GM19324 (cell line): ENCODE measurements around the gene IPO7.
A peak's percentile ranks its signal among the peaks of the same experiment; 100 is the strongest.
"Not testable (repeated sequence)": the region's sequence is repeated elsewhere in the genome, so short reads cannot be mapped to it uniquely, and the experiment has no call there.

ENCODE experiments used
- ATAC-seq: cut with Tn5 transposase; IDR thresholded peaks from one replicate; pipeline ENCODE4 v1.9.1; 2021; ENCODE audit warnings: mild to moderate bottlenecking, moderate library complexity; ENCODE audit not compliant: unreplicated experiment, low FRiP score

The IPO7 gene

DNA sequence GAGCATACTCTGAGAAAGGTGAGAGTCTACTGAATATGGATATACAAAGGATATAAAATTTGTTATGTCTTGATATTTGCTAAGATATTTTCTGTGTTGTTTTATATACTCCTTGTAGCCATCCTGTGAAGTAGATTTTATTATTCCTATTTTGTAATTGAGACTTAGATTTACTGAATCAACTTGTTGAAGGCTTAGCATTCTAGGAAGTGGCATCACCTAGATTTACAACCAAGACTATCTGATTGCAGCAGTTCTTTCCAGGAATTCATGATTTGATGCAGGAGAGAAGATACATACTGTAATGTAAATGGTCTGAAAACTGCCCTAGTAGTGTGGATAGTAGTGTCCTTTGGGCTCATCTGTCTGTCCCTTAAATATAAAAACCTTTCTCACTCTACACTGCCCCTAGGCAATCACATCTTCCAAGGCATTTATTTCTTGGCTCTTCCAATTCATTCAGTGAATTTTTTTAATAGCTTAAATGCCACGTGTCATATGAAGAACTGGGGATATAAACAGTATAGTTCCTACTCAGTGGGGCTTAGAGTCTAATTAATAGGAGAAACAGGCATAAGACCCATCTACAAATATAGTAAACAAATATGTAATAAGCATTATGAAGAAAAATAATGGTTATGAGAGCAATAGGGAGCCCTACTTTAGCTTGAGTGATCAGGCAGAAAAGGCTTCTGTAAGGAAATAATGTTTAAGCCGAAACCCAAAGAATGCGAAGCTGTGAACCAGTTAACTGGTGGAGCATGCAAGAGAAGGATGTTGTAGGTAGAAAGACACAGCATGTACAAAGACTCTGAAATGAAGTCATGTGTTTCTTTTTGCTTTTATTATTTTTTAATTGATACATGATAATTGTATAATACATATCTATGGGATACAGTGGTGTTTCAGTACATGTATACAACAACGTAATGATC, 13.6 kb downstream of the IPO7 start:
- no peak for ATAC-seq

DNA sequence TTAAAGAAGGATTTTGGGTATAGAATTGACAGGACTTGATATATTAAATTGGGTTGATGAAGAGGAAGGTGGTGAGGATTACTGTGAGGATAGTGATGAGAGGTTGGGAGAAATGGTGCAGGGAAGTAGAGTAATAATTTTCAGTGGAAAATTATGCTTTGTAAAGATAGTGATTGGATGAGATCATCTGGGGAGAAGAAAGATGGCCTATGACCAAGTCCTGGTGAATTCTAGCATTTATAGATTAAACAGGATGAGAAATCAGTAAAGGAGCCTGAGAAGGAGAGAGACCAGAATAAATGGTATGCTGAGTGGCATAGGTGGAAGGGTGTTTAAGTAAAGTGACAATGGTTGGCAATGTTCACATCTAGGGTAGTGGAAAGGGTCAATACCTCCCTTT, 15.0 kb downstream of the IPO7 start:
- no peak for ATAC-seq

- ATAC-seq: not testable (repeated sequence)
These were observed 17.4 kb downstream of the IPO7 start for GRCh38 chr11:9401884-9402283.

DNA sequence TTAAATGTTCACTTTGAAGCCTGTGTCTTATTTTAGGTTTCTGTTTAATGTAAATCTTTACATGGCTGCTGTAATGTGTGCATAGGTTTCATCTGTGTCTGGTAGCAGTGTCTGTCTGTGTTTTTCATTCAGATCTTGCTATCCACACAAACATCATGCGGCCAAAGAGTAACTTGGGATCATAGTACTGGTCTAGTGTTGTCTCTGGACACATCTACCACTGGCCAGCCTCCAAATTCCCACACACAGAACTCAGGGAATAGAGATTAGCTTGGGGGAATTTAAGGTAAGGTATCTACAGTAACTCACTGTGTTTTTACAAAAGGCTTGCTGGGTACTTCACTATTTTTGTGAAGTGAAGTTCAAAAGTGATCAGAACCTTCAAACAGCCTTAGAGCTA, 44.3 kb downstream of the IPO7 start:
- no peak for ATAC-seq

- ATAC-seq: no peak
These were observed 54.2 kb downstream of the IPO7 start for GRCh38 chr11:9438611-9439010.

- no peak for ATAC-seq
These were observed 61.8 kb downstream of the IPO7 start for GRCh38 chr11:9446230-9446629.

DNA sequence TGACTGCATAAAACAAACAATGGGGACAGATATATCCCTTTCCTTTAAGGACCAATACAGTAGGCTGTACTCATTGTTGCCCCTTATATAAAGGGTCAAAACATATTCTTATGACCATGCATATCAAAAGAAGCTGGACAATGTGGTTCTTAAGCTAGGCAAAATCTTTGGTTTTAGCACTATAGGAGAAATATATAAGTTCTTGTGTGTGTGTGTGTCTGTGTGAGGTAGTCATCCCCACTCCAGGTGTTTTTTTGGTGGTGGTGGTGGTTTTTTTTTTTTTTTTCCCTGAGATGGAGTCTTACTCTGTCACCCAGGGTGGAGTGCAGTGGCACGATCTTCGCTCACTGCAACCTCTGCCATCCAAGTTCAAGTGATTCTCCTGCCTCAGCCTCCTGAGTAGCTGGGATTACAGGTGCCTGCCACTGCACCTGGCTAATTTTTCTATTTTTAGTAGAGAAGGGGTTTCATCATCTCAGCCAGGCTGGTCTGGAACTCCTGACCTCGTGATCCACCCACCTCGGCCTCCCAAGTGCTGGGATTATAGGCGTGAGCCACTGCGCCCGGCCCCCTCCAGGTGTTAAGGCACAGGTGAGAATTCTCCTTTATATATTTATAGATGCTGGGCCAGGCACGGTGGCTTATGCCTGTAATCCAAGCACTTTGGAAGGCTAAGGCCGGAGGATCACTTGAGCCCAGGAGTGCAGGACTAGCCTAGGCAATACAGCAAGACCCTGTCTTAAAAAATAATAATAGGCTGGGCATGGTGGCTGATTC, 64.3 kb downstream of the IPO7 start:
- ATAC-seq: no peak

DNA sequence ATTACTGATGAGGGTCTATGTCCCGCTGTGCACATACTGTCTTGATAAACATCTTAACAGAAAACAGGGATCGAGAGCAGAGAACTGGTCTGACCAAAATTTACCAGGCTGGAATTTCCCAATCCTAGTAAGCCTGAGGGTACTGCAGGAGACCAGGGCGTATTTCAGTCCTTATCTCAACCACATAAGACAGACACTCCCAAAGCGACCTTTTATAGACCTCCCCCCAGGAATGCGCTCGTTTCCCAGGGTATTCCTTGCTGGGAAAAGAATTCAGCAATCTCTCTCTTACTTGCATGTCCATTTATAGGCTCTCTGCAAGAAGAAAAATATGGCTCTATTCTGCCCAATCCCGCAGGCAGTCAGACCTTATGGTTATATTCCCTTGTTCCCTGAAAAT, 67.6 kb downstream of the IPO7 start:
- ATAC-seq: not testable (repeated sequence)

DNA sequence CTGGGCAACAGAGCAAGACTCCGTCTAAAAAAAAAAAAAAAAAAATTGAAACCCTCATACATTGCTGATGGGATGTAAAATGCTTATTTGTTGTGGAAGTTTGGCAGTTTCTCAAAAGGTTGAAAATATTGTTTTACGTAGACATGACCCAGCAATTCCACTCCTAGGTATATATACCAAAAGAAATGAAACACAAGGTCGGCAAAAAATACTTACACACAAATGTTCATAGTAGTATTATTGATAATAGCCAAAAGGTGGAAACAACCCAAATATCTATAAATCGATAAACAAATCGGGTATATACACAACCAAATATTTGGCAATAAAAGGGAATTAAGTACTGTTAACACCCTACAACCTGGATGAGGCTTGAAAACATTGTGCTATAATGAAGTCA, 71.3 kb downstream of the IPO7 start:
- no peak for ATAC-seq

DNA sequence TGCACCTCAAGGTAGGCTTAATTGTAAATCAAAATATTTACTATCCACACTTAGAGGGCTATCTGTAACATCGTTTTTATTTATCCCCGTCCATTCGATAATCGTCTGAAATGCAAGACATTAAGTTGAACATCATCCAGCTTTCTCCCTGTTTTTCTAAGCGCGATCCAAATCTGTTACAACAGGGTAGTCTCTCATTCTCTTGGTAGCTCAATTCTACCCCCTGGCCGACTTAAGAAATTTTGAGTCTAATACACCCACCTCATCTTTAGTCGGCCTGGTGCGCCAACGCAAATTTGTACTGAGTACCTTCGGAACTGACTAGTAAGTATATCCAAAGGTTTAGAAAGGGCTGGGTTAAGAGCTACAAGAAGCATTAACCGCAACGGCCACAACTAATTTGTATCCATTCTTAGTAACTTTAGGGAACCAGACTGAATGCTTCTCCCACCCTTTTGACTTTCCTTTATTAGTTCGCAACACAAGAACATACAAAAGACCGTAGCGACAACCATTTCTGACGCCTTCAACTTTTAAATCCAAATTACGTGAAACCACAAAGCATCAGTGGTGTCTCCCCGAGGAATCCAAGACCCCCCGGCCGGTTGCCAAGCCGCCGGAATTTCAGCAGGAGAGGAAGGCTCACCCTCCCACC, 75.3 kb downstream of the IPO7 start:
- ATAC-seq: no peak

GRCh38 chr11:9460322-9461062, 76.0 kb downstream of the IPO7 start, which contains the start of gene ZNF143:
TSS of gene ZNF143 (plus strand) at chr11:9461012. CDS start at chr11:9471309, 10,297 bp downstream.
- ATAC-seq: peak; percentile 92

GRCh38 chr11:9461063-9461759, 76.8 kb downstream of the IPO7 start:
- ATAC-seq: peak; percentile 61

GRCh38 chr11:9461760-9462134, 77.3 kb downstream of the IPO7 start:
- ATAC-seq: no peak

DNA sequence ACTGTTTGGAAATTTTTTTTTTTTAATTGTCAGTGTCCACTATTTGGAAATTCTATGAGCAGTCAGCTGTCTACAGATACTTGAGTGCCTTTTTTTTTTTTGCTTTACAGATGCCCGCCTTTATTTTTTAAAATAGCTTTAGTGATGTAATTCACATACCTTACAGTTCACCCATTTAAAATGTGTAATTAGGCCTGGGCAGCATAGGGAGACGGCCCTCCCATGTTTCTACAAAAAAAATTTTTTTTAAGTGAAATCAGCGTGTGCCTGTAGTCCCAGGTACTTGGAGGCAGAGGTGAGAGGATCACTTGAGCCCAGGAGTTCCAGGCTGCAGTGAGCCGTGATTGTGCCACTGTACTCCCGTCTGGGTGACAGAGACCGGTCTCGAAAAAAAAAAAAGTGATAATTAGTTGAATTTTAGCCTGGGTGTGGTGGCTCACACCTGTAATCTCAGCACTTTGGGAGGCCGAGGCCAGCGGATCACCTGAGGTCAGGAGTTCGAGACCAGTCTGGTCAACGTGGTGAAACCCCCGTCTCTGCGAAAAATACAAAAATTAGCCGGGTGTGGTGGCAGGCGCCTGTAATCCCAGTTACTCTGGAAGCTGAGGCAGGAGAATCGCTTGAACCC, 77.8 kb downstream of the IPO7 start:
- ATAC-seq: no peak

DNA sequence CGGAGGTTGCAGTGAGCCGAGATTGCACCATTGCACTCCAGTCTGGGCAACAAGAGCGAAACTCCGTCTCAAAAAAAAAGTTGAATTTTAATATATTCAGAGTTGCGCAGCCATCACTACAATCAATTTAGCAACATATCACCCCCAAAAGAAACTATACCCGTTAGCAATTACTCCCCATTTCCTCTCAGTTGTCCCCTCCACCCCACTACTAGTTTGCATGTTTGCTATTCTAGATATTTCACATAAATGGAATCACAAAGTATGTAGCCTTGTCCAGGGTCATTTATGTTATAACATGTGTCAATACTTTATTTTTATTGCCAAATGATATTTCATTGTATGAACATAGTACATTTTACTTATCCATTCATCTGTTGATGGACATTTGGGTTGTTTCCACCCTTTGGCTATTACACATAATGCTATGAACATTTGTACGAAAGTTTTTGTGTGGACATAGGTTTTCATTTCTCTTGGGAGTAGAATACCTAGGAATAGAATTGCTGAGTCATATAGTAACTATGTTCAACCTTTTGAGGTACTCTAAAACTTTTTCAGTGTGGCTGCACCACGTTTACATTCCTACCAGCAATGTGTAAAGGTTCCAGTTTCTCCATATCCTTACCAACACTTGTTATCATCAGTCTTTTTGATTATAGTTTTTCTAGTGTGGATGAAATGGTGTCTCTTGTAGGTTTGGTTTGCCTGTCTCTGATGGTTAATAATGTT, 78.5 kb downstream of the IPO7 start:
- no peak for ATAC-seq

- no peak for ATAC-seq
These were observed 86.3 kb downstream of the IPO7 start for GRCh38 chr11:9470765-9471164.

DNA sequence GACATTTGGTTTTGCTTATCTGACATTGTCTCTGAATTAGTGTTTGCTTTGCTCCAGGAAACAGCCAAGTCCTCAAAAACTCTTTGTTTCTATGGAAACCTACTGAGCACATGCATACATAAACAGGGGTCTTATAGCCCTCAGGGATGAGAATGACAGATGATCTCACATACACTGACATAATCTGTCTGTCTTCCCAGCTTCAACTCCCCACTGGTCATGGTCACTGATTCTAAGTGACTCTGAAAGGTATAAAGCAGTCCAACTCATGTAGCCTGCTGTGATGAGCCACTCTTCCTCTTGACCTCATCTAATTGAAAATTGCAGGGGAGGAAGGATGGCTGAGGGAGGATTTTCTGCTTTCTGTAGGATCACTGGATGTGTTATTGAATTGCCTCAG, 89.0 kb downstream of the IPO7 start:
- no peak for ATAC-seq

- no peak for ATAC-seq
These were observed 95.4 kb downstream of the IPO7 start for GRCh38 chr11:9479899-9480298.
